Stimulated activated naive CD8-positive, alpha-beta T cell treated with anti-CD3 and anti-CD28 coated beads, Interleukin-15, amount 100 ng/mL, for 72 hours (primary cell): ENCODE measurements around the gene PSMD5.

Experiments
- ATAC-seq: fragments of 150-1000 bp; cut with Tn5 transposase; 2 replicates; pipeline ENCODE4 v1.10.0; 2021; ENCODE audit warnings: mild to moderate bottlenecking, moderate library complexity
- DNase-seq, 2 donors: peaks; one replicate each; pipeline ENCODE4 v3.0.0; 2021 to 2022
- H3K27ac Mint-ChIP-seq, 2 donors: one replicate each; pipeline ENCODE4 v1.8.0; 2022; ENCODE audit warnings: mild to moderate bottlenecking in 2 of 2, mixed read lengths in 2 of 2, moderate library complexity in 2 of 2
- H3K27me3 Mint-ChIP-seq: one replicate; pipeline ENCODE4 v1.8.0; 2022; ENCODE audit warnings: mixed read lengths
- H3K4me1 Mint-ChIP-seq: one replicate; pipeline ENCODE4 v1.8.0; 2022; ENCODE audit warnings: mild to moderate bottlenecking, mixed read lengths
- H3K4me3 Mint-ChIP-seq, 2 donors: one replicate each; pipeline ENCODE4 v1.8.0; 2022; ENCODE audit warnings: mild to moderate bottlenecking in 2 of 2, mixed read lengths in 2 of 2, moderate library complexity in 1 of 2
- H3K9me3 Mint-ChIP-seq, 2 donors: one replicate each; pipeline ENCODE4 v1.8.0; 2022; ENCODE audit warnings: mixed read lengths in 2 of 2

Gene PSMD5

DNA sequence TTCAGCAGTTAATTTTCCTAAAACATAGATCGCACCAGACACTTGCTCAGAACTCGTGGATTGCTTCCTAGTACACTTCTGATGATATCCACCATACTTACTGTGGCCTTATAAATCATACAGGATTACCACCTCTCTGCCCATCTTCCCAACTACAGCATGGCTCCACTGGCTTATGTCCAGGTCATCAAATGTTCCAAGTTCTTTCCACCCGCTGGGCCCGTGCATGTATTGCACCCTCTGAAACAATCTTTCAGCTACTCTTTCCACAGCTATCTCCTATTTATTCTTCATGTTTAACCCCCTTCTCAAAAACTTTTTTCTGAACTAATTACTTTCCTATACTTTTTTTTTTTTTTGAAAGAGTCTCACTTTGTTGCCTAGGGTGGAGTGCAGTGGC, 68.0 kb downstream of the PSMD5 start:
- peak overlapping the region in 1 of 2 donors; percentile 53 for H3K27ac Mint-ChIP-seq
- H3K4me1 Mint-ChIP-seq, result peaks cover 9% of the 10 kb centered on the region
- H3K27me3 Mint-ChIP-seq, result no peaks in the 10 kb centered on the region
- ATAC-seq, result no peak
- DNase-seq, result no peak
- H3K9me3 Mint-ChIP-seq, result no peaks in the 10 kb centered on the region
- no peak overlapping the region for H3K4me3 Mint-ChIP-seq

DNA sequence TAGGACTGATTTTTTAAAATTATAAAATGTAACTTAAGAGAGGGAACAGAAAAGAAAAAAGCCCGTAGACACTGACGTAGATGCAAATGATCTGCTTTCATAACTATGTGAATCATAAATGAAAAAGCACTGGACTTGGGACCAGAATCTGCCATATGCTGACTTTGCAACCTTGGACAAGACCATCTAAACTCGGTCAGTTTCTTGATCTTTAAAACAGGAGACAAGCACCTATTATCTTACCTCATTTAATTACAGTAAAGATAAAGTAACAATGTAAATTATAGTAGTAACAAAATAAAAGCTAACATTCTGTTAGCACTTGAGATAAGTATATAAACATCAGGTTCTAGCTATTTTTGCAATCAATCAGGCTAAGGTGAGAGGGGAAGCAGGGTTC, 69.5 kb downstream of the PSMD5 start:
- H3K27me3 Mint-ChIP-seq, result no peaks in the 10 kb centered on the region
- no peak overlapping the region for H3K4me3 Mint-ChIP-seq
- H3K27ac Mint-ChIP-seq, result peak overlapping the region in 1 of 2 donors; percentile 5
- DNase-seq, result no peak
- ATAC-seq, result no peak
- no peaks in the 10 kb centered on the region for H3K9me3 Mint-ChIP-seq
- H3K4me1 Mint-ChIP-seq, result peaks cover 14% of the 10 kb centered on the region

DNA sequence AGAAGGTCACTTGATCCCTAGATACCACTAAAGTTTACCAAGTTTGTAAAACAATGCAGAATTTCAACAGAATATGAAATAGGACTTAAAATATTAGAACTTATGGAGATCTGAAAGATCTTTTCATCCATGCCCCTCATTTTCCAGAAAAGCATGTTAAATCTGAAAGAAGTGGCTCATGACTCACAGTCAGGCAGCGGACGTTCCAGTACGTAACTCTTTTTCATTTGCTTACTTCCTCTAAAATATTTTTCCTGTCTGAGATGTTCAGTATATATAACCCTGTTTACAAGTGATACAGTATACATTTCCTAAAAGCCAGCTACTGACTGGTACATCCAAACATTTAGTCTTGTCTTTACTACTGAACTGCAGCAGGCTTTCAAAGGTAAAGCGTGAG, 71.8 kb downstream of the PSMD5 start:
- peaks cover 14% of the 10 kb centered on the region for H3K4me1 Mint-ChIP-seq
- no peaks in the 10 kb centered on the region for H3K9me3 Mint-ChIP-seq
- H3K27ac Mint-ChIP-seq, result no peak overlapping the region
- DNase-seq, result no peak
- no peaks in the 10 kb centered on the region for H3K27me3 Mint-ChIP-seq
- no peak for ATAC-seq
- no peak overlapping the region for H3K4me3 Mint-ChIP-seq

DNA sequence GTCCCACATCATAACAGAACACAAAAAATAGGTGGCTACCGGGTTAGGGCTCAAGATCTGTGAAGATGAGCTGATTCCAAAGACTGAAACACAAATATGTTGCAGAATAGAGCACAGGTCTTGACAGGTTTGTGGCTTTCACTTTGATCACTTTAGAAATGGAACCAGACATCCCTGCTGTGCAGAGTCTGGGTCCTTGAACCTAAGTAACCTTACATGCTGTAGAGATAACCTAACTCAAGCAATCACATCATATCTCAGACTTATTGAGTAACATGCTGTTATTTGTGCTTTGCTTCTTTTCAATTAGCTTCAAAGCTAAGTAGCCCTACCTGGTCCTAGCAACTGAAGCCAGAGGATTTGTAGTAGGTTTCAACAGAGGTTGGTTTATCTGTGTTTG, 73.8 kb downstream of the PSMD5 start:
- no peak overlapping the region for H3K27ac Mint-ChIP-seq

DNA sequence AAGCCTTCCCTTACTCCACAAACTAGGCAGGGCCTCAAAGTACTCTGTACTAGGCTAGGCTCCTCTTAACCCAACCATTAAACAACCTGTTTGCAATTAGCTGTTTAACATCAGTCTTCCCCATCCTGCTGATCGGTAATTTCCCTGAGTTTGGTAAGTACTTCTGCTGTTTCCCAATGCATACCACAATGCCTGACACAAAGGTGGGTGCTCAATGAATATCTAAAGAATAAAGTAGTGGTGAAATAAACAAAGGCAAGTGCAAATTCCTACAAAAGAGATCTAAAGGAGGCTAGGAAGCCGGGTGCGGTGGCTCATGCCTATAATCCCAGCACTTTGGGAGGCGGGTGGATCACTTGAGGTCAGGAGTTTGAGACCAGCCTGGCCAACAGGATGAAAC, 74.5 kb downstream of the PSMD5 start:
- Mint-ChIP-seq H3K27ac (peak overlapping the region; percentile 15 to 54), H3K27me3 (no peaks in the 10 kb centered on the region), H3K4me3 (no peak overlapping the region), H3K9me3 (no peaks in the 10 kb centered on the region), H3K4me1 (peaks cover 14% of the 10 kb centered on the region)
- ATAC-seq (no peak), DNase-seq (no peak)

More for the DNA sequence above, 73.8 kb downstream of the PSMD5 start:
- DNase-seq, result no peak
- H3K27me3 Mint-ChIP-seq, result no peaks in the 10 kb centered on the region
- peak; percentile 66 for ATAC-seq
- no peaks in the 10 kb centered on the region for H3K9me3 Mint-ChIP-seq
- H3K4me3 Mint-ChIP-seq, result no peak overlapping the region
- H3K4me1 Mint-ChIP-seq, result peaks cover 14% of the 10 kb centered on the region

DNA sequence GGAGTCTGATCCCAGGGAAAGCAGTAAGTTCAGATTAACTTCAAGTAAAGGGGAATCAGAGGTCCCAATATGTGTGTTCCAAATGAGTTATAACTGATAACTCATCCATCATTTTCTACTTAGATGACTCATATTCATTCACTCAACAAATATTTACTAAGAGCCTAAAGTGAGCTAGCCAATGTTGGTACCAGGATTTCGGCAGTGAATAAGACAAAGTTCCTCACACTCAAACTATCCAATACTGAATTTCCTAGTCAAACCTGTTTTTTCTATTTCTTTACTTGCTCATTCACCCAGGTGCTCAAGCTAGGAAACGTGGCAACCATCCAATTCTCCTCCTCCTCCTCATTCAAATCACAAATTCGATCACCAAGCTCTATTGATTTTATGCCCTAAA, 75.3 kb downstream of the PSMD5 start:
- Mint-ChIP-seq H3K9me3 (no peaks in the 10 kb centered on the region), H3K4me1 (peaks cover 14% of the 10 kb centered on the region), H3K27ac (peak overlapping the region in 1 of 2 donors; percentile 28), H3K4me3 (no peak overlapping the region), H3K27me3 (no peaks in the 10 kb centered on the region)
- DNase-seq, result no peak
- no peak for ATAC-seq
